Mucosa of descending colon (tissue), 3 donors: ENCODE results near the gene FAM120C. TPM values are rescaled to one million over a fixed set of nuclear protein-coding genes. Genes with fewer than 3 reads are reported as not detected.

Source experiments
- ATAC-seq: fragments of 200-7000 bp; cut with Tn5 transposase; one replicate; pipeline ENCODE4 v1.9.1; 2020; ENCODE audit warnings: mild to moderate bottlenecking, moderate library complexity
- DNase-seq, 3 donors: peaks; one replicate each; pipeline ENCODE4 v3.0.0-alpha.2; 2020
- H3K36me3 ChIP-seq: fragments of 200-600 bp; one replicate; pipeline ENCODE4 v1.8.0; 2021; ENCODE audit warnings: low read depth, mild to moderate bottlenecking
- H3K4me1 ChIP-seq: fragments of 200-600 bp; one replicate; pipeline ENCODE4 v1.8.0; 2021; ENCODE audit warnings: low read depth, mild to moderate bottlenecking
- H3K4me3 ChIP-seq: fragments of 200-600 bp; one replicate; pipeline ENCODE4 v1.8.0; 2021; ENCODE audit warnings: mild to moderate bottlenecking
- H3K9me3 ChIP-seq: fragments of 200-600 bp; one replicate; pipeline ENCODE4 v1.8.0; 2021; ENCODE audit warnings: mild to moderate bottlenecking
- intact Hi-C, 2 donors: fragments of 100-400 bp; cut with DNase I in 1 of 2; cut with micrococcal nuclease in 1 of 2; formaldehyde crosslinking; loops; one replicate each; pipeline versions ENCODE4 v1.11.0 to v1.11.1; 2022; cut with DNase I, micrococcal nuclease
- total RNA-seq, 3 donors: library from RNA; stranded (reverse); fragmentation: NEBNext Ultra II Directional in 2 of 3; extraction: Animal tissue kit (Norgen Biotek cat#: 25700) in 2 of 3; gene quantifications; one replicate each; pipeline versions ENCODE4 v1.2.1 to v1.2.4, GENCODE V29; 2021 to 2023
- TF ChIP-seq, protein P1 (sequence below): fragments of 200-600 bp; IDR thresholded peaks from one replicate; pipeline ENCODE4 v1.8.0; 2022; ENCODE audit warnings: antibody characterized with exemption, mild to moderate bottlenecking
- donor health status: DM: no; HTN: no; CAD: no; lungs with moderate emphysema.
- donor health status: DM: no; HTN: no; CAD: no.
- donor health status: DM: no; HTN: yes; CAD: no.

FAM120C gene
- total RNA-seq, 3 donors from 2014 or later = 3.7 to 9.4 (median 5.0) TPM

DNA sequence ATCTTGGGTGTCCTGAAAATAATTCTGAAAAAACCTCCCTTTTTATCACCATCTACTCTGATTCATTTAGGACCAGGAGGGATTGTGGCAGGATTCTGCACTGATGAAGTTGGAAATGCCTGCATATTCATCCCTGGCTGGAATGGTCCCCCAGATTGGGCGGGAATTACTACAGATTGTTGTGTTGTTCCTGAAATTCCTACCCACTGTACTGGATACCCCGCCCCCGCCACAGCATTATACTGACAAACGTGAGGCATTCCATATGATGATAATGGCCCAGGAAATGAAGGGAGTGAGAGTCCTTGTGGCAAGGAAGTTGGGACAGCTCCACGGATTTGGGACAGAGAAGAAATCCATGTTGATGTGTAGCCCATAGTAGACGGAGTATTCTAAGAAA lies 15.2 kb upstream of the FAM120C start:
- TF ChIP-seq, protein P1, sequence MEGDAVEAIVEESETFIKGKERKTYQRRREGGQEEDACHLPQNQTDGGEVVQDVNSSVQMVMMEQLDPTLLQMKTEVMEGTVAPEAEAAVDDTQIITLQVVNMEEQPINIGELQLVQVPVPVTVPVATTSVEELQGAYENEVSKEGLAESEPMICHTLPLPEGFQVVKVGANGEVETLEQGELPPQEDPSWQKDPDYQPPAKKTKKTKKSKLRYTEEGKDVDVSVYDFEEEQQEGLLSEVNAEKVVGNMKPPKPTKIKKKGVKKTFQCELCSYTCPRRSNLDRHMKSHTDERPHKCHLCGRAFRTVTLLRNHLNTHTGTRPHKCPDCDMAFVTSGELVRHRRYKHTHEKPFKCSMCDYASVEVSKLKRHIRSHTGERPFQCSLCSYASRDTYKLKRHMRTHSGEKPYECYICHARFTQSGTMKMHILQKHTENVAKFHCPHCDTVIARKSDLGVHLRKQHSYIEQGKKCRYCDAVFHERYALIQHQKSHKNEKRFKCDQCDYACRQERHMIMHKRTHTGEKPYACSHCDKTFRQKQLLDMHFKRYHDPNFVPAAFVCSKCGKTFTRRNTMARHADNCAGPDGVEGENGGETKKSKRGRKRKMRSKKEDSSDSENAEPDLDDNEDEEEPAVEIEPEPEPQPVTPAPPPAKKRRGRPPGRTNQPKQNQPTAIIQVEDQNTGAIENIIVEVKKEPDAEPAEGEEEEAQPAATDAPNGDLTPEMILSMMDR = no peak
- DNase-seq (no peak), ATAC-seq (no peak)
- Histone ChIP-seq H3K36me3 (no peaks in the 10 kb centered on the region), H3K4me1 (no peaks in the 10 kb centered on the region), H3K4me3 (no peak overlapping the region), H3K9me3 (no peaks in the 10 kb centered on the region)
- intact Hi-C loops = no loop called here

DNA sequence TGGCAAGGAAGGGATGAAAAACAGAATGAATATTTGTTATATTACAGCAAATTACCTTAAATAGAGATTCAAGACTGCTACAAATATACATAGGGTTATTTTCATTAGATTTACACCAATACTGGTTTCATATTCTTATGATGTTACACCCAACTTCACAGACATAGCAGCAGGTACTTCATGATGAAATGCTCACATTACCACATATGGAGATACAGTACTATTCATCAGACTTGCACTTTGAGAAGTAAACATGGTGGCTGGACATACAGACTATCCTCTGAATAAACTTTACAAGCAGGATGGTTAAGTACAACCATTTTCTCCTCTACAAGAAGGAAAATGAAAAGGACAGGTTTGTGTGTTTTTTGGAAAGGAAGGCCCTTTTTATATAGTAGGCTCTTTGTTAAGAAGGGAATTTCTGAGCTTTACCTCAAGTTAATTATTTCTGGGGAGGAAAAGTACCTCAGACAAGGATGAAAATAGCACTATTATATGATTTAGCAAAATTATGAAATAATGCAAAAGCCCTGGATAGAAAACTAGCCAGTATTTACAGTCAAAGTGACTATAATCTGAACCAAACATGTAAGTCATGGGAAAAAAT lies 12.0 kb upstream of the FAM120C start:
- TF ChIP-seq, protein P1 = no peak
- Histone ChIP-seq H3K4me1 (no peaks in the 10 kb centered on the region), H3K9me3 (no peaks in the 10 kb centered on the region), H3K4me3 (no peak overlapping the region), H3K36me3 (no peaks in the 10 kb centered on the region)
- ATAC-seq (no peak), DNase-seq (no peak)
- intact Hi-C loops = no loop called here

DNA sequence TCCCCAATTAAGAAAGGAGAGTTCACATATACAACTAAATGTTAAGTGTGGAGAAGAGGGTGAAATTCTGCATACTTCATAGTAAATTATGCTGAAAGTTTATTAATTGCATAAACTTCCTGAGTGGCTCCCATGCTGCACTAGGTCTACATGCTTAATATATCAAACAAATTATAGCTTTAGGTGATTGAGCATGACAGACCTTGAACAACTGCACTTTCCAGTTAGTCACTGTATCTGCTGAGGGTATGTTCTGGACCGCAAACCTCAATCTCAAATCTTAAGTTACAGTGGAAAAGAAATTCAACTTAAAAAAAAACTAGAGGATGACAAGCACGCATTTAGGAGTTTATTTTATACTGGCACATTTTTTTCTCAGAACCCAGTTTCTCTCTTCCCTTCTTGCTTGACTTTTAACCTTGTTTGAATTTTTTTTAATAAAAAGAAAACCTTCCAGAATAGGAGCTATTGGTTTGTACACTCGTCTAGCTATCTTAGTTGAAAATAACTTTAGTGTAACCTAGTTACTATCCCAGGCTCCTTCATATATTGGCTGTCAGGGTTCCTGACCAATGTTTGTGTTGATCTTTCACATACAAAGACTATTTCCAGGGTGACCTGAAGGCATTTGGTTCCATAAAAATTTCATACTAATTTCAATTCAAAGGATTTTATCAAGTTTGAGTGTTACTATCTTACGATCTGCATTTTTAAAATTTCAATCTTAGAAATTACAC lies 10.2 kb upstream of the FAM120C start:
- H3K9me3 ChIP-seq = no peaks in the 10 kb centered on the region
- H3K4me3 ChIP-seq = no peak overlapping the region
- TF ChIP-seq, protein P1 = no peak
- no peaks in the 10 kb centered on the region for H3K4me1 ChIP-seq
- no peak for DNase-seq
- no peak for ATAC-seq
- intact Hi-C loops = no loop called here
- H3K36me3 ChIP-seq = no peaks in the 10 kb centered on the region

DNA sequence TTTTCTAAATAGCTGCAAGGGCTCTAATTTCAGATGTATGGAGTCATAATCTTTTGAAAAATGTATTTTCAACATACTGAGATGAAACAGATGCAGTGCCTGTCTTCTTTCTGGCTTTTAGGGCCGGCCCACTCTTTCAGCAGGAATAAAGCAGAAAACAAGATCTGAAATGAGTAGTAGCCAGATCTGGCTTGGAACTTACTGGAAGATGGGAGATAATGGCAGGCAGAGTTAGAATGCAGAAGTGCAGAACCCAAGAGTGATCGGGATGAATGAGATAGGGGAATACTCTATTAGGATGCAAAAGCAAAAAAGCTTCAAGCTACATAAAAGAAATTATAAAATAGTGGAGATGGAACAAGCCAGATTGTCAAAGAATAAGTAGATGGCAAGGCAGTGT lies 1.4 kb upstream of the FAM120C start:
- no peak overlapping the region for H3K4me3 ChIP-seq
- intact Hi-C loops = no loop called here
- TF ChIP-seq, protein P1 = no peak
- H3K9me3 ChIP-seq = no peaks in the 10 kb centered on the region
- DNase-seq = no peak
- no peaks in the 10 kb centered on the region for H3K36me3 ChIP-seq
- peaks cover 3% of the 10 kb centered on the region for H3K4me1 ChIP-seq
- ATAC-seq = no peak

DNA sequence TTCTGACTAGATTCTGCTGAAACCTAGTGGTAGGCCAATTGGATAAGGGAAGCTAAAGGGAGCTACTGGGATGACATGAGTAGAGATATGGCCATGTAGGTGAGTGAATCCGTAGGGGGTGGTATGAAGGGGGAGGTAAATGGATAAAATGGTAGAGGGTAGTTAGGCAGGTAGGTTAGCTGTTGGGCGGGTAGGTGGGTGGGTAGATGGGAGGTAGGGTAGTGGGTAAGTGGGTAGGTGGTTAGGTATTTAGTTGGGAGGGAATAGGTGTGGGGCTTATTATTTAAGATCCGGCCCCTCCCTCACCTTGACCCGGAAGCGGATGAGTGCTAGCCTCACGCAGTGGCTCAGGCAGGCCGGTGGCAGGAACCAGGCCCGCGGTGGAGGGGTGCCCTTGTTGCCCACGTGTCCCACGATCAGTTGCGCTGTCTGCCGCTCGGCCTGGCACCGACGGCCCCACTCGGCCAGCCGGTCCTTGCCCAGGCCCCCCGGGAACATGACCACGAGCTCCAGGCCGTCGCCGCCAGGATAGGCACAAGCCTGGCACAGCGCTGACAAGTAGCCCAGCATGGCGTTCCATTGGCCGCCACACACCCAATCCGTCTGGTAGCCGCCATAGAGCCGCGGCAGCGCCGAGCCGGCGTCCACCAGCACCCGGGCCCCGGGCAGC lies 725 bp downstream of the FAM120C start:
- intact Hi-C loops = no loop called here
- ATAC-seq = peak; percentile 87

More for the DNA sequence above, 725 bp downstream of the FAM120C start:
- Histone ChIP-seq H3K36me3 (no peaks in the 10 kb centered on the region), H3K9me3 (no peaks in the 10 kb centered on the region), H3K4me3 (peak overlapping the region; percentile 50), H3K4me1 (peaks cover 3% of the 10 kb centered on the region)
- TF ChIP-seq, protein P1 = no peak
- DNase-seq = peak; percentile 73 to 81 (median 74)
